NCI-H146 treated with DMSO at 0.1 percent for 48 hours (cell line): ENCODE measurements around the gene FRMPD2.
"Not testable (repeated sequence)": the region's sequence is repeated elsewhere in the genome, so short reads cannot be mapped to it uniquely, and the experiment has no call there.

Experiments used
- DNase-seq: peaks from one replicate; lab custom pipeline; 2025; ENCODE audit not compliant: unreplicated experiment; lab: John Stamatoyannopoulos, UW

FRMPD2 gene

GRCh38 chr10:48235501-48235900, 39.0 kb downstream of the FRMPD2 start:
- DNase-seq: no peak

- no peak for DNase-seq
Observed at GRCh38 chr10:48234787-48235186, 39.7 kb downstream of the FRMPD2 start.

- DNase-seq: no peak
Observed at GRCh38 chr10:48234295-48234694, 40.2 kb downstream of the FRMPD2 start.

GRCh38 chr10:48233559-48234005, 40.9 kb downstream of the FRMPD2 start:
- no peak for DNase-seq

GRCh38 chr10:48232717-48233447, 41.6 kb downstream of the FRMPD2 start:
- no peak for DNase-seq

- DNase-seq: no peak
Observed at GRCh38 chr10:48231699-48232315, 42.7 kb downstream of the FRMPD2 start.

- DNase-seq: no peak
Observed at GRCh38 chr10:48231178-48231577, 43.3 kb downstream of the FRMPD2 start.

- DNase-seq: no peak
Observed at GRCh38 chr10:48227213-48227612, 47.3 kb downstream of the FRMPD2 start.

- no peak for DNase-seq
Observed at GRCh38 chr10:48224979-48225560, 49.4 kb downstream of the FRMPD2 start.

GRCh38 chr10:48224296-48224695, 50.2 kb downstream of the FRMPD2 start:
- DNase-seq: no peak

- no peak for DNase-seq
Observed at GRCh38 chr10:48221814-48222213, 52.7 kb downstream of the FRMPD2 start.

- DNase-seq: not testable (repeated sequence)
Observed at GRCh38 chr10:48221031-48221430, 53.5 kb downstream of the FRMPD2 start.

GRCh38 chr10:48219194-48219593, 55.3 kb downstream of the FRMPD2 start:
- no peak for DNase-seq

GRCh38 chr10:48216744-48217143, 57.8 kb downstream of the FRMPD2 start:
- DNase-seq: no peak

- no peak for DNase-seq
Observed at GRCh38 chr10:48216204-48216505, 58.3 kb downstream of the FRMPD2 start.

GRCh38 chr10:48215486-48216203, 58.9 kb downstream of the FRMPD2 start:
- DNase-seq: peak; percentile 30

GRCh38 chr10:48214716-48215485, 59.6 kb downstream of the FRMPD2 start:
- no peak for DNase-seq

- DNase-seq: no peak
Observed at GRCh38 chr10:48213047-48213446, 61.4 kb downstream of the FRMPD2 start.

GRCh38 chr10:48211777-48212176, 62.7 kb downstream of the FRMPD2 start:
- DNase-seq: no peak

- DNase-seq: no peak
Observed at GRCh38 chr10:48210966-48211365, 63.5 kb downstream of the FRMPD2 start.

GRCh38 chr10:48210391-48210790, 64.1 kb downstream of the FRMPD2 start:
- DNase-seq: no peak
